HEK293T (cell line): ENCODE measurements around the gene PM20D2.

Source experiments
- CTCF ChIA-PET: fragments of 350-600 bp; formaldehyde crosslinking; extraction: SDS; loops from one replicate; lab custom pipeline; 2021; ENCODE audit warnings: antibody characterized with exemption, inconsistent platforms; lab: Yijun Ruan, JAX
- POLR2A ChIA-PET: fragments of 350-600 bp; formaldehyde crosslinking; extraction: SDS; loops from one replicate; lab custom pipeline; 2020; ENCODE audit warnings: antibody characterized with exemption, inconsistent platforms; lab: Yijun Ruan, JAX
- DNase-seq: peaks from one replicate; pipeline ENCODE4 v3.0.0; 2012; ENCODE audit warnings: mixed read lengths; ENCODE audit errors: extremely low spot score
- ARNT ChIP-seq: fragments of 450-650 bp; IDR thresholded peaks from 2 replicates; pipeline ENCODE4 v1.6.1; 2017; ENCODE audit warnings: mild to moderate bottlenecking
- BHLHE40 ChIP-seq: fragments of 450-650 bp; IDR thresholded peaks from 2 replicates; pipeline ENCODE4 v1.6.1; 2016; ENCODE audit warnings: mild to moderate bottlenecking, moderate library complexity, borderline replicate concordance
- CTBP1 ChIP-seq: fragments of 450-650 bp; IDR thresholded peaks from 2 replicates; pipeline ENCODE4 v1.6.1; 2016; ENCODE audit warnings: borderline replicate concordance
- ELF4 ChIP-seq: fragments of 450-650 bp; IDR thresholded peaks from 2 replicates; pipeline ENCODE4 v1.6.1; 2017; ENCODE audit warnings: antibody characterized with exemption
- FOXA1 ChIP-seq: fragments of 450-650 bp; IDR thresholded peaks from 2 replicates; pipeline ENCODE4 v1.6.1; 2016; ENCODE audit warnings: mild to moderate bottlenecking
- FOXK2 ChIP-seq: fragments of 450-650 bp; IDR thresholded peaks from 2 replicates; pipeline ENCODE4 v1.6.1; 2016; ENCODE audit warnings: mild to moderate bottlenecking
- FOXM1 ChIP-seq: fragments of 450-650 bp; IDR thresholded peaks from 2 replicates; pipeline ENCODE4 v1.6.1; 2017; ENCODE audit warnings: mild to moderate bottlenecking, borderline replicate concordance
- HDGF ChIP-seq: fragments of 450-650 bp; IDR thresholded peaks from 2 replicates; pipeline ENCODE4 v1.6.1; 2017; ENCODE audit warnings: antibody characterized with exemption, borderline replicate concordance
- L3MBTL2 ChIP-seq: fragments of 450-650 bp; conservative IDR thresholded peaks from 2 replicates; pipeline ENCODE4 v1.6.1; 2016; ENCODE audit warnings: mild to moderate bottlenecking
- LEF1 ChIP-seq: fragments of 450-650 bp; IDR thresholded peaks from 2 replicates; pipeline ENCODE4 v1.6.1; 2017; ENCODE audit warnings: mild to moderate bottlenecking, borderline replicate concordance
- PKNOX1 ChIP-seq: fragments of 450-650 bp; IDR thresholded peaks from 2 replicates; pipeline ENCODE4 v1.6.1; 2016
- SP1 ChIP-seq: fragments of 450-650 bp; IDR thresholded peaks from 2 replicates; pipeline ENCODE4 v1.6.1; 2017
- SUZ12 ChIP-seq: fragments of 450-650 bp; IDR thresholded peaks from 2 replicates; pipeline ENCODE4 v1.6.1; 2016; ENCODE audit warnings: mild to moderate bottlenecking
- TARDBP ChIP-seq: fragments of 450-650 bp; IDR thresholded peaks from 2 replicates; pipeline ENCODE4 v1.6.1; 2016
- ZNF384 ChIP-seq: fragments of 450-650 bp; IDR thresholded peaks from 2 replicates; pipeline ENCODE4 v1.6.1; 2016

PM20D2 gene

GRCh38 chr6:89138173-89138572 is 7.7 kb upstream of the PM20D2 start:
- CTCF ChIA-PET = interaction anchor here (0.5 to 1.4 kb wide), 5 partner anchors 9 to 116 kb away, joined by 3 to 10 read pairs (median 4); no protein-coding TSS in a partner anchor
- TF ChIP-seq FOXA1 (no peak), LEF1 (no peak), PKNOX1 (no peak), L3MBTL2 (no peak), SP1 (no peak), ARNT (no peak), ELF4 (no peak), ZNF384 (no peak), SUZ12 (no peak), TARDBP (no peak), FOXK2 (no peak), CTBP1 (no peak)
- DNase-seq = no peak
- POLR2A ChIA-PET = interaction anchor here (0.9 to 1.5 kb wide), 2 partner anchors 8 to 9 kb away, joined by 3 to 5 read pairs; partner anchors contain the start of gene PM20D2

- DNase-seq = no peak
- ChIA-PET CTCF (interaction anchor here (1.4 kb wide), 1 partner anchor 18 kb away, joined by 4 read pairs; no protein-coding TSS in a partner anchor), POLR2A (interaction anchor here (0.9 to 1.5 kb wide), 2 partner anchors 22 to 212 kb away, joined by 4 read pairs; partner anchors contain the start of genes SRSF12 and UBE2J1)
- TF ChIP-seq SP1 (no peak), ARNT (no peak)
Observed at GRCh38 chr6:89139509-89140346, 6.1 kb upstream of the PM20D2 start.

- CTCF ChIA-PET = interaction anchor here (0.5 kb wide), 1 partner anchor 134 kb away, joined by 5 read pairs; no protein-coding TSS in a partner anchor
- no peak for TF ChIP-seq CTBP1
- TF ChIP-seq ZNF384 = no peak
- no peak for TF ChIP-seq HDGF
- TF ChIP-seq FOXM1 = no peak
- no peak for TF ChIP-seq FOXA1
- DNase-seq = no peak
- POLR2A ChIA-PET = interaction anchor here (0.9 to 1.5 kb wide), 3 partner anchors 23 to 212 kb away, joined by 3 to 4 read pairs (median 4); partner anchors contain the start of genes SRSF12 and UBE2J1
Observed at GRCh38 chr6:89140347-89141156, 5.3 kb upstream of the PM20D2 start.

GRCh38 chr6:89144354-89144906 is 1.4 kb upstream of the PM20D2 start:
- CTCF ChIA-PET = interaction anchor here (0.5 to 2.0 kb wide), 4 partner anchors 116 to 162 kb away, joined by 3 to 9 read pairs (median 6); no protein-coding TSS in a partner anchor
- TF ChIP-seq ARNT (no peak), TARDBP (no peak), BHLHE40 (no peak), HDGF (no peak), SP1 (no peak), FOXM1 (no peak), CTBP1 (0 out of 2 replicates have a peak, but pooled peaks have one; percentile 44), PKNOX1 (peak; percentile 61)
- POLR2A ChIA-PET = interaction anchor here (0.7 to 5.3 kb wide), 4 partner anchors 10 to 208 kb away, joined by 3 to 46 read pairs (median 10); partner anchors contain the start of genes PNRC1 and UBE2J1
- DNase-seq = no peak

- TF ChIP-seq ELF4 (no peak), BHLHE40 (no peak)
- peak; percentile 18 for DNase-seq
- POLR2A ChIA-PET = interaction anchor here (0.7 to 5.3 kb wide), 18 partner anchors 8 to 207 kb away, joined by 3 to 46 read pairs (median 4); partner anchors contain the start of genes PNRC1, SRSF12 and UBE2J1
- CTCF ChIA-PET = interaction anchor here (0.8 to 1.8 kb wide), 4 partner anchors 15 to 163 kb away, joined by 3 to 7 read pairs (median 3); no protein-coding TSS in a partner anchor
Observed at GRCh38 chr6:89145091-89145955, 532 bp upstream of the PM20D2 start.
